ENCODE data around the gene UBE4A. TPM values are rescaled to one million over a fixed set of nuclear protein-coding genes. Genes with fewer than 3 reads are reported as not detected.

The UBE4A gene
- total RNA-seq, 2 experiments from 2014 or later, result 40.2 to 40.5 TPM

- Mint-ChIP-seq H3K27ac (no peak overlapping the region), H3K36me3 (ENCODE audit: low read depth) (peaks cover 18% of the 10 kb centered on the region), H3K4me3 (no peak overlapping the region), H3K9me3 (peaks cover 2% of the 10 kb centered on the region), H3K27me3 (no peaks in the 10 kb centered on the region), H3K4me1 (ENCODE audit: low read depth) (peaks cover 39% of the 10 kb centered on the region)
- TF ChIP-seq CTCF (IDR thresholded peaks at IDR 0.05), result no peak
- ATAC-seq, result no peak
- CTCF ChIA-PET, result no interaction called here
- DNase-seq, result no peak
- intact Hi-C loops (cut with micrococcal nuclease), result no loop called here
- POLR2A ChIA-PET, result no interaction called here
Measured at GRCh38 chr11:118325283-118325682, 34.1 kb upstream of the UBE4A start.

GRCh38 chr11:118328745-118329144 is 30.7 kb upstream of the UBE4A start:
- H3K27me3 Mint-ChIP-seq, result no peaks in the 10 kb centered on the region
- intact Hi-C loops (cut with micrococcal nuclease), result no loop called here
- H3K36me3 Mint-ChIP-seq (ENCODE audit: low read depth), result peaks cover 14% of the 10 kb centered on the region
- TF ChIP-seq CTCF (IDR thresholded peaks at IDR 0.05), result no peak
- no peak overlapping the region for H3K4me3 Mint-ChIP-seq
- ChIA-PET CTCF (interaction anchor here (0.8 to 1.6 kb wide), 3 partner anchors 11 to 130 kb away, joined by 3 to 4 read pairs (median 4); no protein-coding TSS in a partner anchor), POLR2A (interaction anchor here (0.9 kb wide), 2 partner anchors 10 to 17 kb away, joined by 3 to 5 read pairs; no protein-coding TSS in a partner anchor)
- no peak for ATAC-seq
- H3K9me3 Mint-ChIP-seq, result peaks cover 2% of the 10 kb centered on the region
- peaks cover 22% of the 10 kb centered on the region for H3K4me1 Mint-ChIP-seq (ENCODE audit: low read depth)
- DNase-seq, result no peak
- peak overlapping the region; percentile 10 for H3K27ac Mint-ChIP-seq

GRCh38 chr11:118334745-118335144 is 24.7 kb upstream of the UBE4A start:
- H3K36me3 Mint-ChIP-seq (ENCODE audit: low read depth), result peaks cover 45% of the 10 kb centered on the region
- no peaks in the 10 kb centered on the region for H3K9me3 Mint-ChIP-seq
- ATAC-seq (peak; percentile 19), DNase-seq (no peak)
- H3K27ac Mint-ChIP-seq, result peak overlapping the region; percentile 91
- TF ChIP-seq CTCF (IDR thresholded peaks at IDR 0.05), result no peak
- ChIA-PET CTCF (interaction anchor here (1.0 to 1.5 kb wide), 4 partner anchors 22 to 137 kb away, joined by 3 to 5 read pairs (median 3); partner anchors contain the start of gene UBE4A), POLR2A (interaction anchor here (2.1 kb wide), 1 partner anchor 10 kb away, joined by 5 read pairs; the partner anchor contains the start of gene CD3G)
- H3K27me3 Mint-ChIP-seq, result no peaks in the 10 kb centered on the region
- intact Hi-C loops (cut with micrococcal nuclease), result no loop called here
- peaks cover 44% of the 10 kb centered on the region for H3K4me1 Mint-ChIP-seq (ENCODE audit: low read depth)
- peak overlapping the region; percentile 42 for H3K4me3 Mint-ChIP-seq

- H3K4me3 Mint-ChIP-seq, result peak overlapping the region; percentile 81
- peaks cover 60% of the 10 kb centered on the region for H3K36me3 Mint-ChIP-seq (ENCODE audit: low read depth)
- ATAC-seq (peak; percentile 63), DNase-seq (peak; percentile 97)
- H3K27me3 Mint-ChIP-seq, result no peaks in the 10 kb centered on the region
- TF ChIP-seq CTCF (IDR thresholded peaks at IDR 0.05), result no peak
- intact Hi-C loops (cut with micrococcal nuclease), result no loop called here
- POLR2A ChIA-PET, result interaction anchor here (0.6 to 2.9 kb wide), 13 partner anchors 9 to 234 kb away, joined by 3 to 13 read pairs (median 3); partner anchors contain the start of genes ARCN1 and JAML
- peaks cover 39% of the 10 kb centered on the region for H3K4me1 Mint-ChIP-seq (ENCODE audit: low read depth)
- CTCF ChIA-PET, result interaction anchor here (0.9 to 6.0 kb wide), 6 partner anchors 9 to 182 kb away, joined by 3 to 38 read pairs (median 4); no protein-coding TSS in a partner anchor
- no peaks in the 10 kb centered on the region for H3K9me3 Mint-ChIP-seq
- H3K27ac Mint-ChIP-seq, result peak overlapping the region; percentile 96
Measured at GRCh38 chr11:118338637-118339061, 20.8 kb upstream of the UBE4A start.

GRCh38 chr11:118339281-118339961 is 20.0 kb upstream of the UBE4A start:
- no peaks in the 10 kb centered on the region for H3K9me3 Mint-ChIP-seq
- H3K36me3 Mint-ChIP-seq (ENCODE audit: low read depth), result peaks cover 57% of the 10 kb centered on the region
- no peak for ATAC-seq
- DNase-seq, result peak; percentile 34
- POLR2A ChIA-PET, result interaction anchor here (0.6 to 2.9 kb wide), 15 partner anchors 9 to 233 kb away, joined by 3 to 13 read pairs (median 3); partner anchors contain the start of genes ARCN1, JAML and MPZL3
- H3K4me3 Mint-ChIP-seq, result peak overlapping the region; percentile 81
- no peak for TF ChIP-seq CTCF (IDR thresholded peaks at IDR 0.05)
- peak overlapping the region; percentile 96 for H3K27ac Mint-ChIP-seq
- intact Hi-C loops (cut with micrococcal nuclease), result no loop called here
- no peaks in the 10 kb centered on the region for H3K27me3 Mint-ChIP-seq
- CTCF ChIA-PET, result interaction anchor here (0.6 to 6.0 kb wide), 5 partner anchors 8 to 183 kb away, joined by 3 to 38 read pairs (median 3); no protein-coding TSS in a partner anchor
- peaks cover 38% of the 10 kb centered on the region for H3K4me1 Mint-ChIP-seq (ENCODE audit: low read depth)
